ENCODE results near the gene SLC25A36.
A peak's percentile ranks its signal among the peaks of the same experiment; 100 is the strongest.
"Not testable (repeated sequence)": the region's sequence is repeated elsewhere in the genome, so short reads cannot be mapped to it uniquely, and the experiment has no call there.

Gene SLC25A36

DNA sequence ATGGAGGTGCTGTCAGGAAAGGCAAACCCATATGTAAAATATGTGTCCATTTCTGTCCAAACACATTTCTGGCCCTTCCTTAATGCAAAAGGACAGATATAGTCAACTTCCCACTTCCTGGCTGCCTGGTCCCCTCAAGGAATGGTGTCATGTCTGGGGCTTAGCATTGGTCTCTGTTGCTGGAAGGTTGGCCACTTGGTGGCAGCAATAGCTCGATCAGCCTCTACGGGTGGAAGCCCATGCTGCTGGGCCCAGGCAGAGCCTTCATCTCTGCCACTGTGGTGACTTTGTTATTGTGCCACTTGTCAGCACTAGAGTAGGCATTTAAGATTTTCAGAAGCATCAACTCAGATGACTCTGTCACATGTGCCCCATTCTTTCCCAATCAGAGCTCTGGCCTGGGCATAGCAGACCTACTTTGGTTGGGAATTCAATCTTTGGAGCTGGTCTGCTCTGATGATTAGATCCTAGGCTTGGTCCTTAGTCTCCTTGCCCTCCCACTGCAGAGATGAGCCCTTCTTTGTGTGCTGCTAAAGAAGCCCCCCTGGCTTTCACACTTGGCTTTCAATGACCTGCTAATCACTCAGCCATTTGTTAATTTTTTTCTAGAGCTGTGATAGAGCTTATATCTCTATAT is 58.5 kb downstream of the SLC25A36 start:
- DNase-seq = peak; percentile 81

DNA sequence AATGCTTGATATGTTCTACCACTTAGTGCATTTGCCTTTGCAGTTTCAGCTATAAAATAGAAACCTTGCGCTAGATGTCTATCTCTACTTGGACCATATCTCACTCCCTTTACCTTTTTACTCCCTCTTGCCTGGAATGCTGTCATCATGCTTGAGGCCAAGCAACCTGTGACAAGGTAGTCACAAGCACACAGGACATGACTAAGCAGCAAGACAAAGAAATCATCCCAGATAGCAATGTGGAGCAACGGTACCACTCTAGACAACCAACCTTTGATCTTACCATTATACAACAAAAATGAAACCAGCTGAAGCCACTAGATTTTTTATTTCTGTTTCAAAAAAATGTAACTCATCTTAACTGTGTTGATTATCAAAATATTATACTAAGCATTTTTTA is 59.0 kb downstream of the SLC25A36 start:
- no peak for DNase-seq

DNA sequence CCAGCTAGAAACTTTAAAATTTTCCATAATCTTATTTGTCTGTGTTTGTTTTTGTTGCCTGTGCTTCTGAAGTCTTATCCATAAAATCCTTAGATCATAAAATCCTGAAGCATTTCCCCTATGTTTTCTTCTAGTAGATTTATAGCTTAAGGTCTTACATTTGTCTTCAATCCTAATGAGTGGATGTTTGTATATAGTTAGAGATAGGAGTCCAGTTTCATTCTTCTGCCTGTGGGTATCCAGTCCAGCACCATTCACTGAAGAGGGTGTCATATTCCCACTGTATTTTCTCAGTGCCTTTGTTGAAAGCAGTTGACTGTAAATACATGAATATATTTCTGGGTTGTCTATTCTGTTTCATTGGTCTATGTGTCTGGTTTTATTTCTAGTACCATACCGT is 64.7 kb downstream of the SLC25A36 start:
- no peak for DNase-seq

DNA sequence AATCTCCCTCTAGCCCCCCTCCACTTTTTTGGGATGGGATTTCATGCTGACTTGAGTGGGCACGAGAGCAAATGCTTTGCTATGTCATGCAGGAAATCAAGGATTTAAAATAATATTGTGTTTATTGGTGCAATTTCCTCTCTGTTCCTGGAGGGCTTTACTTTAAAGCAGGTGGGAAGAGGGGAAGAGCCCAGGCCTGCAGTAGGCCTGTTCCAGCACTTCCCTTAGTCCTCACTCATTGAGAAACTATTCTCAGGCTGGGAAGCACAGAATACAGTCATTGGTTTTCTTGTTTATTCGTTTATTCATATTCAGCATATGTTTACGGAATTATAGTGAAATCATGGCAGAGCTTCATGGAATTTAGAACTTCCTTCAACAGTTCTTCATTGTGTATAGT is 67.9 kb downstream of the SLC25A36 start:
- DNase-seq = no peak

DNA sequence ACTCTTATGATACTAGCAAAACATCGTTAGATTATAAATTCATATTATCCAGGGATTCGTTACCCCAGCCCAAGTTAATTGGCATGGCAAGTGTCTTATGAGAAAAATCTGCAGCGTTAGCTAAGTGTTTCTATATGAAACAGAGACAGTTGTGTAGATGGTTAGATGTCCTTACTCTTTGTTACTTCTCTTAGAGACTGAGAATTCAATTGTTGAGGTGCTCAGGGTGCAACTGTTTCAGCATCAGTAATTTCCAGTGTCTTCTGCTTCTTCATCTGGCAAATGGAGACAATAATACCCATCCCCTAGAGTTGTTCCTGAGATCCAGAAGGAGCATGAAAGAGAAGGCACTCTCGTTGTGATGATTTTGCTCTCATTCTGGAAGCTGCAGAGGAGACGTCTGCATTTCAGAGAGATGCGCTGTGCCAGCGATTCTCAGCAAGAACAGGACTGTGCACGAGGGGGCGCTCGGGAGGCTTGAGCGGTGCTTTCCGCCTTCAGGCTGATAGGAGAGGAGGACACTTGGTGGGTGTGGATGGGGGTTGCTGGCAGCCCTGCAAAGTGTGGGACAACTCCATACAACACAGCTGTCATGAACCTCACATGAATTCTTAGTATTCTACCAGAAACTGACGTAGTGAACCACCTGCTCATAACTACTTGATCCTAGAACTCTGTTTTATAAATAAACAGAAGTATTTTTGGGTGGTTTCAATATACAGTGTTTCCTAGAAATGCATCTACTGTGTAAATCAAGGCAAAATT is 69.8 kb downstream of the SLC25A36 start:
- DNase-seq = peak; percentile 91

DNA sequence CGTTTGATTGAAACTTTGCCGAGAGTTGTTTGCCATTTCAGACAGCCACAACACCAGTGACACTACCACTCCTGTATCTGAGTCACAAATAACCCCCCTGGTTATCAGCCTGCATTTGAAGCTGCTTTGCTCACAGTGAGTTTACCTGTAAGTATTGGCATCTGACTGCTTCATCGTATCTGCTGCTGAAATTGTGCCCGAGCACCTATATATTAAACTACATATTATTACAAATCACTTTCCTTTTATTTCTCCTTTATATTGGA is 70.3 kb downstream of the SLC25A36 start:
- no peak for DNase-seq

DNA sequence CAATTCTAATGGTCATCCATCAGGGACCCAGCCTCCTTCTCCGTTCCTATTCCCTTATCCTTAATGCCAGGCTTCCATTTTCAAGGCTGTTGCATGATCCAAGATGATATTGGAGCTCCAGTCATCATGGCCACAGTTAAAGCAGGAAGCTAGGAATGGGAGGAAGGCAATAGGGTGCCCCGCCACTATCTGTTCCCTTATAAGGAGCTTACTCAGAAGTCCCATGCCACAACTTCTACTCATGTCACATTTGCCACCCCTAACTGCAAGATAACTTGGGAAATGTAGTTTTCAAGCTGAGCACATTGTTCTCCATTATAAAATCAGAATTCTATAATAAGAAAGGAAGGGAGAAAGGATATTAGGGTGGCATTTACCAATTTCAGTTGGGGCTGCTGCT is 70.9 kb downstream of the SLC25A36 start:
- DNase-seq = no peak

DNA sequence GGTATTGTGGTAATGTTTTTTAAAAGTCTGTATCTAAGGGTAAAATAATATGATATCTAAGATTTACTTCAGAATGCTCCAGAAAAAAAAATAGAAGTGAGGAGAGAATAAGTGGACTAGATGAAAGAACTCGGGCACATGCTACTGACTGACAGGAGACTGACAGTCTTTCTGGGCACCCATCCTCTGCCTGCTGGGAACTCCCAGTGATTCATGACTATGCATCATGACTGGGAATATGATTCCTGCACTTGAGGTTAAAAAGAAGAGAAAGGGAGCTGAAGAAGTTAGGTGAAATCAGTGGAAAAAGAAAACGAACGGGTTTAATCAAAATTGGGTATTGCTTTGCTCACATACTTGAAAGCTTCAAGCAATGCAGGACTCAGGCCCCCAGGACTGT is 73.8 kb downstream of the SLC25A36 start:
- no peak for DNase-seq

DNA sequence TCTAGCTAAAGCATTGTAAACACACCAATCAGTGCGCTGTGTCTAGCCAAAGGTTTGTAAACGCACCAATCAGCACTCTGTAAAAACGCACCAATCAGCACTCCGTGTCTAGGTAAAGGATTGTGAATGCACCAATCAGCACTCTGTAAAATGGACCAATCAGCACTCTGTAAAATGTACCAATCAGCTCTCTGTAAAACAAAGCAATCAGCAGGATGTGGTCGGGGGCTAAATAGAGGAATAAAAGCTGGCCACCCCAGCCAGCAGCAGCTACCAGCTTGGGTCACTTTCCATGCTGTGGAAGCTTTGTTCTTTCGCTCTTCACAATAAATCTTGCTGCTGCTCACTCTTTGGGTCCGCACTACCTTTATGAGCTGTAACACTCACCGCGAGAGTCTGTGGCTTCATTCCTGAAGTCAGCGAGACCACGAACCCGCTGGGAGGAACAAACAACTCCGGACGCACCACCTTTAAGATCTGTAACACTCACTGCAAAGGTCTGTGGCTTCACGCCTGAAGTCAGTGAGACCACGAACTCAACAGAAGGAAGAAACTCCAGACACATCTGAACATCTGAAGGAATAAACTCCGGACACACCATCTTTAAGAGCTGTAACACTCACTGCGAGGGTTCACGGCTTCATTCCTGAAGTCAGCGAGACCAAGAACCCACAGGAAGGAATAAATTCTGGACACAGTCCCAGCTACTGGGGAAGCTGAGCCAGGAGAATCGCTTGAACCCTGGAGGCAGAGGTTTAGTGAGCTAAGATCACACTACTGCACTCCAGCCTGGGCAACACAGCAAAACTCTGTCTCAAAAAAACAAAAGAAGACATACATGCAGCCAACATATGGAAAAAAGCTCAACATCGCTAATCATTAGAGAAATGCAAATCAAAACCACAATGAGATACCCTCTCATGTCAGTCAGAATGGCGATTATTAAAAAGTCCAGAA is 76.0 kb downstream of the SLC25A36 start:
- not testable (repeated sequence) for DNase-seq

DNA sequence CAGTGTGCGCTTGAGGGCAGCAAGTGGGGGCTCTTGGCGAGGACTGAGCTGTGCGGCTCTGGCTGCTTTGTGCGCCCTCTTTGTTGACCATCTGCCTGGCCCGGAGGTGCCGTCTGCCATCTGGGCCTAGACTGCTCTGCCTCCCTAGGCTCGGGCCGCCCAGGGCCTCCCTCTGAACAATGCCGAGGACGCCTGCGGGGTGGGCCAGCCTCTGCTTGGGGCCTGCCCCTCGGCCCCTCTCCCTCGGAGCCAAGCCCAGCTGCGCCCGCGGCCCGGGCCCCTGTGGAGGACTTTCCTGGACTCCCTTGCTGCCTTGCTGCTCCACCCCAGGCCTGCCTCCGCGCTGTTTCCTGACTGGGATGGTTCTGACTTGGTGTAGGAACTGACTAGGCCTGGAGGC is 77.6 kb downstream of the SLC25A36 start:
- no peak for DNase-seq

DNA sequence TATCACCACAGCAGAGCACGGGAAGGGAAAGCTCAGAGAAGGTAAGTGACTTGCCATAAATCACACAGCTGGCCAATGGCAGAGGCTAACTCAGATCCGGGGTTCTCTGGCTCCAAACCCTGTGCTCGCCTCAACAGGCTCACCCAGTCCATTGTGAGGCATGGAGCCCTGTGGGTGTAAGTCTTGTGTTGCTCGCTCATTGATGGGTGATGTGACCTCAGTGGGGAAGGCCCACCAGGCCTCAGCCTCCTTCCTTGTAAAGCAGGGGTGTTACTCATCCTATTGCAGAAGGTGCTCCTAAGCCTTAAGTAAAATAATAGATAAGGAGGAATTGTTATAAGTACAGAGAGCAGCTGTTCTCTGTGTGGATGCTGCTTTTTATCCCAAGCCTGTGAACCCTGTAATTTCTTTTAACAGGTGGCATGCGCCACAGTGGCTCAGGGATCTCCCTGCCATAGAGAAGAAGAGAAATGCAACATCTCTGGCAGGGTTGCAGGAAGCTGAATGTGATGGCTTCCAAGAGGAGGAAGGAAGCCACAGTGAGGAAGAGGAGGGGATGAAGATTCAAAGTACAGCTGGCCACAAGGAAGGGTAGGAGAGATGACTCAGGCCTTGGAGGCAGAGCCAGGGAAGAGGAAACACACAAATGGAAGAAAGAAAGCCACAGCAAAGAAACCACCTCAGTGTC is 78.7 kb downstream of the SLC25A36 start:
- no peak for DNase-seq

DNA sequence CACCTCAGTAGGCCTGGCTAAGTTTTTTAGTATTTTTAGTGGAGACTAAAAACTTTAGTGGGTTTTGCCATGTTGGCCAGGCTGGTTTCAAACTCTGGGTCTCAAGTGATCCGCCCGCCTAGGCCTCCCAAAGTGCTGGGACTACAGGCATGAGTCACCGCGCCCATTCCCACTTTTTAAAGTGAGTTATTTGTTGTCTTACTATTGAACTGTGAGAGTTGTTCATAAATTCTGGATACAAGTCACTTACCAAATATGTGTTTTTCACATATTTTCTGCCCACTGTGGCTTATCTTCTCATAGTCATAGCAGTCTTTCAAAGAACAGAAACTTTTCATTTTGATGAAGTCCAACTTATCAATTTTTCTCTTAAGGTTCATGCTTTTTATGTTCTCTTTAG is 79.6 kb downstream of the SLC25A36 start:
- DNase-seq = no peak
